ENCODE measurements around the gene ENO3.

The ENO3 gene

GRCh38 chr17:4994081-4994595 is 43.2 kb downstream of the ENO3 start:
- peaks cover 2% of the 10 kb centered on the region for H3K79me1 ChIP-seq (ENCODE audit: low read depth, low read length)
- no peak overlapping the region for H2BK15ac ChIP-seq (ENCODE audit: low read length)
- H3K36me3 ChIP-seq (replicated peaks in 1 of 2; ENCODE audit: control insufficient read depth in 2 of 2, insufficient read depth in 2 of 2, low read length in 2 of 2), result no peaks in the 10 kb centered on the region
- peaks cover 4 to 17% (median 14%) of the 10 kb centered on the region in 3 experiments for H3K27me3 ChIP-seq (ENCODE audit: control insufficient read depth in 3 of 3, insufficient read depth in 3 of 3, low read depth in 1 of 3, low read length in 3 of 3)
- WGBS, 2 donors (ENCODE audit: extremely low coverage in 2 of 2, insufficient read length in 2 of 2, insufficient replicate concordance in 1 of 2), result no CpG with 5 or more reads among the region's 6 CpGs
- H3K9me3 ChIP-seq (replicated peaks in 1 of 2; ENCODE audit: control insufficient read depth in 2 of 2, insufficient read depth in 1 of 2, low read depth in 1 of 2, low read length in 2 of 2), result no peaks in the 10 kb centered on the region
- no peak overlapping the region for H3K4ac ChIP-seq (ENCODE audit: low read length)
- H4K8ac ChIP-seq (ENCODE audit: low read depth, low read length), result no peak overlapping the region
- no peak overlapping the region for H2AFZ ChIP-seq (ENCODE audit: low read length)
- H2BK12ac ChIP-seq (ENCODE audit: low read length), result no peak overlapping the region
- H3K27ac ChIP-seq (replicated peaks; ENCODE audit: low read length), result no peak overlapping the region
- H2BK120ac ChIP-seq (ENCODE audit: low read depth, low read length), result no peak overlapping the region
- no peak overlapping the region for H3K18ac ChIP-seq (ENCODE audit: low read length)
- H2BK5ac ChIP-seq (ENCODE audit: low read length), result no peak overlapping the region
- H3K4me2 ChIP-seq (ENCODE audit: insufficient read depth, low read length, poor library complexity, severe bottlenecking), result no peak overlapping the region
- no peak overlapping the region for H3K23ac ChIP-seq (ENCODE audit: low read depth, low read length, poor library complexity)
- H4K91ac ChIP-seq (ENCODE audit: low read depth, low read length, poor library complexity), result no peak overlapping the region
- no peak overlapping the region for H3K4me3 ChIP-seq (ENCODE audit: low read length in 2 of 2)
- H3K4me1 ChIP-seq (ENCODE audit: control insufficient read depth in 2 of 2, insufficient read depth in 1 of 2, low read depth in 1 of 2, low read length in 2 of 2), result peaks cover 5 to 12% of the 10 kb centered on the region in 2 donors
- no peak overlapping the region for H3K9ac ChIP-seq (ENCODE audit: low read depth, low read length, poor library complexity)
- no peak for DNase-seq (ENCODE audit: low spot score)
- no peak overlapping the region for H2AK5ac ChIP-seq (ENCODE audit: low read depth, low read length)
- H3K14ac ChIP-seq (ENCODE audit: low read length), result no peak overlapping the region

- Histone ChIP-seq H3K4me1 (ENCODE audit: control insufficient read depth in 2 of 2, insufficient read depth in 1 of 2, low read depth in 1 of 2, low read length in 2 of 2) (peaks cover 6 to 18% of the 10 kb centered on the region in 2 donors), H3K18ac (ENCODE audit: low read length) (peak within 1 kb of the TSS; percentile 100), H4K8ac (ENCODE audit: low read depth, low read length) (peak within 1 kb of the TSS; percentile 43), H3K14ac (ENCODE audit: low read length) (peak within 1 kb of the TSS; percentile 49), H2AK5ac (ENCODE audit: low read depth, low read length) (peak within 1 kb of the TSS; percentile 84), H2BK5ac (ENCODE audit: low read length) (peak within 1 kb of the TSS; percentile 93), H3K9me3 (replicated peaks in 1 of 2; ENCODE audit: control insufficient read depth in 2 of 2, insufficient read depth in 1 of 2, low read depth in 1 of 2, low read length in 2 of 2) (no peaks in the 10 kb centered on the region), H3K79me1 (ENCODE audit: low read depth, low read length) (peaks cover 9% of the 10 kb centered on the region), H2BK120ac (ENCODE audit: low read depth, low read length) (peak within 1 kb of the TSS; percentile 81), H3K9ac (ENCODE audit: low read depth, low read length, poor library complexity) (peak within 1 kb of the TSS; percentile 98), H3K4me3 (ENCODE audit: low read length in 2 of 2) (peak within 1 kb of the TSS; percentile 71 to 95), H4K91ac (ENCODE audit: low read depth, low read length, poor library complexity) (no peak within 1 kb of the TSS), H3K36me3 (replicated peaks in 1 of 2; ENCODE audit: control insufficient read depth in 2 of 2, insufficient read depth in 2 of 2, low read length in 2 of 2) (peaks cover 11 to 24% of the 10 kb centered on the region in 2 donors), H3K27me3 (ENCODE audit: control insufficient read depth in 3 of 3, insufficient read depth in 3 of 3, low read depth in 1 of 3, low read length in 3 of 3) (peaks cover 0 to 14% (median 4%) of the 10 kb centered on the region in 3 experiments), H3K4ac (ENCODE audit: low read length) (no peak within 1 kb of the TSS), H2BK12ac (ENCODE audit: low read length) (peak within 1 kb of the TSS; percentile 41), H3K23ac (ENCODE audit: low read depth, low read length, poor library complexity) (peak within 1 kb of the TSS; percentile 73), H3K27ac (replicated peaks; ENCODE audit: low read length) (peak within 1 kb of the TSS; percentile 91), H2BK15ac (ENCODE audit: low read length) (peak within 1 kb of the TSS; percentile 85), H3K4me2 (ENCODE audit: insufficient read depth, low read length, poor library complexity, severe bottlenecking) (peak within 1 kb of the TSS; percentile 93), H2AFZ (ENCODE audit: low read length) (peak within 1 kb of the TSS; percentile 97)
- no CpG with 5 or more reads among the region's 93 CpGs for WGBS, 2 donors (ENCODE audit: extremely low coverage in 2 of 2, insufficient read length in 2 of 2, insufficient replicate concordance in 1 of 2)
- DNase-seq (ENCODE audit: low spot score), result peak; percentile 89
Measured at GRCh38 chr17:4997302-4998026, 46.5 kb downstream of the ENO3 start, which contains the start of the genes INCA1 and KIF1C. Gene INCA1, minus strand, starts transcription at chr17:4997522. Its CDS starts 3,085 bp downstream, at chr17:4994437. Gene KIF1C, plus strand, starts transcription at chr17:4997950. Its CDS starts 2,297 bp downstream, at chr17:5000247.

- no CpG with 5 or more reads among the region's 55 CpGs for WGBS, 2 donors (ENCODE audit: extremely low coverage in 2 of 2, insufficient read length in 2 of 2, insufficient replicate concordance in 1 of 2)
- Histone ChIP-seq H4K91ac (ENCODE audit: low read depth, low read length, poor library complexity) (no peak overlapping the region), H2AK5ac (ENCODE audit: low read depth, low read length) (peak overlapping the region; percentile 53), H3K4me1 (ENCODE audit: control insufficient read depth in 2 of 2, insufficient read depth in 1 of 2, low read depth in 1 of 2, low read length in 2 of 2) (peaks cover 6 to 18% of the 10 kb centered on the region in 2 donors), H3K4ac (ENCODE audit: low read length) (no peak overlapping the region), H2BK12ac (ENCODE audit: low read length) (peak overlapping the region; percentile 41), H2AFZ (ENCODE audit: low read length) (peak overlapping the region; percentile 97), H2BK15ac (ENCODE audit: low read length) (peak overlapping the region; percentile 85), H3K4me2 (ENCODE audit: insufficient read depth, low read length, poor library complexity, severe bottlenecking) (peak overlapping the region; percentile 93), H3K9me3 (replicated peaks in 1 of 2; ENCODE audit: control insufficient read depth in 2 of 2, insufficient read depth in 1 of 2, low read depth in 1 of 2, low read length in 2 of 2) (no peaks in the 10 kb centered on the region), H2BK120ac (ENCODE audit: low read depth, low read length) (peak overlapping the region; percentile 81), H3K18ac (ENCODE audit: low read length) (peak overlapping the region; percentile 97), H3K14ac (ENCODE audit: low read length) (peak overlapping the region; percentile 49), H3K4me3 (ENCODE audit: low read length in 2 of 2) (peak overlapping the region; percentile 71 to 95), H4K8ac (ENCODE audit: low read depth, low read length) (peak overlapping the region; percentile 43), H3K79me1 (ENCODE audit: low read depth, low read length) (peaks cover 9% of the 10 kb centered on the region), H3K27me3 (ENCODE audit: control insufficient read depth in 3 of 3, insufficient read depth in 3 of 3, low read depth in 1 of 3, low read length in 3 of 3) (peaks cover 0 to 14% (median 4%) of the 10 kb centered on the region in 3 experiments), H3K27ac (replicated peaks; ENCODE audit: low read length) (no peak overlapping the region), H3K9ac (ENCODE audit: low read depth, low read length, poor library complexity) (peak overlapping the region; percentile 98), H3K23ac (ENCODE audit: low read depth, low read length, poor library complexity) (peak overlapping the region; percentile 37), H3K36me3 (replicated peaks in 1 of 2; ENCODE audit: control insufficient read depth in 2 of 2, insufficient read depth in 2 of 2, low read length in 2 of 2) (peaks cover 13 to 30% of the 10 kb centered on the region in 2 donors), H2BK5ac (ENCODE audit: low read length) (peak overlapping the region; percentile 93)
- peak; percentile 67 for DNase-seq (ENCODE audit: low spot score)
Measured at GRCh38 chr17:4998027-4998731, 47.3 kb downstream of the ENO3 start.

All from neuronal stem cell (in vitro differentiated cells).